ENCODE measurements around the gene NEU4.

NEU4 gene

GRCh38 chr2:241846406-241846805, 37.4 kb downstream of the NEU4 start:
- POLR2A ChIA-PET: no interaction called here
- TF ChIP-seq NFRKB (IDR thresholded peaks at IDR 0.05): no peak
- TF ChIP-seq BHLHE40 (IDR thresholded peaks at IDR 0.05; ENCODE audit: borderline replicate concordance): no peak
- TF ChIP-seq FOXA1 (IDR thresholded peaks at IDR 0.05): no peak
- TF ChIP-seq SUZ12 (IDR thresholded peaks at IDR 0.05): no peak
- no peak for TF ChIP-seq LEF1 (IDR thresholded peaks at IDR 0.05; ENCODE audit: borderline replicate concordance)
- no peak for TF ChIP-seq ARNT (IDR thresholded peaks at IDR 0.05)
- no peak for TF ChIP-seq SP1 (IDR thresholded peaks at IDR 0.05)
- TF ChIP-seq ZNF384 (IDR thresholded peaks at IDR 0.05): no peak
- CTCF ChIA-PET: no interaction called here
- no peak for DNase-seq (ENCODE audit: extremely low spot score)

DNA sequence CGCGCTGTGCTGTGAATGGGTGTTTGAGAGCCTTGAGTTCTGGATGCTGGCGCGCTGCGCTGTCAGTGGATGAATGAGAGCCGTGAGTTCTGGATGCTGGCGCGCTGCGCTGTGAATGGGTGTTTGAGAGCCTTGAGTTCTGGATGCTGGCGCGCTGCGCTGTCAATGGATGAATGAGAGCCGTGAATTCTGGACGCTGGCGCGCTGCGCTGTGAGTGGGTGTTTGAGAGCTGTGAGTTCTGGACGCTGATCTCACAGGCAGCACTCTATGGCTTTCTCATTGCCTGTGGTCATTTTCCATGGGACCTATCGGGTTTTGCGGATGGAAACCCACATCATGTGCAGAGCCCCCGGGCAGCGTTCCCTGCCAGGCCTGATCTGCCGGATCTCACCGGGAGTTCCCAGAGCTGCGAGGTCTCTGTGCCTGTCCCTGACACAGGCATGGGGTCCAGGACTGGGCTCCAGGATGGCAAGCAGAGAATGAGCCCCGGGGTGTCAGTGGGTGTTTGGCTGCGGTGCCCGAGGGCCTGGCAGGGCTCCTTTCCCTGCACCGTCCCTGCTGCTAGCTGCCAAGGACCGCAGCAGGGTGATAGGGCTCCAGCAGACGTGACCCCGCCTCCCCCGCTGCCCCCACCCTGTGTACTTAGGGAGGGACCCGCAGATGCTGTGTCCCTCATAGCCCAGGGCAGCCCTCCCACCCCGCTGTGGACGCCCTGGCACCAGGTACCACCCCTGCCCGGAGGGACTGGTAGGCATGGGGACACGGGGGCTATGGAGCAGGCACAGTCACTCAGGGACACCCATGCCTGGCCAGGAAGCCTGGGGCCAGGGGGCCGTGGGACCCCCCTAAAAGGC, 40.0 kb downstream of the NEU4 start:
- DNase-seq (ENCODE audit: extremely low spot score): no peak
- TF ChIP-seq ARNT (IDR thresholded peaks at IDR 0.05) (no peak), PKNOX1 (IDR thresholded peaks at IDR 0.05) (no peak), L3MBTL2 (conservative IDR thresholded peaks at IDR 0.05) (no peak), NFRKB (IDR thresholded peaks at IDR 0.05) (no peak), TARDBP (IDR thresholded peaks at IDR 0.05) (no peak), SP1 (IDR thresholded peaks at IDR 0.05) (no peak), FOXM1 (IDR thresholded peaks at IDR 0.05; ENCODE audit: borderline replicate concordance) (no peak), CTBP1 (IDR thresholded peaks at IDR 0.05; ENCODE audit: borderline replicate concordance) (no peak), HDGF (IDR thresholded peaks at IDR 0.05; ENCODE audit: borderline replicate concordance) (no peak), ELF4 (IDR thresholded peaks at IDR 0.05) (no peak), SUZ12 (IDR thresholded peaks at IDR 0.05) (no peak), BHLHE40 (IDR thresholded peaks at IDR 0.05; ENCODE audit: borderline replicate concordance) (no peak), LEF1 (IDR thresholded peaks at IDR 0.05; ENCODE audit: borderline replicate concordance) (no peak), ZNF384 (IDR thresholded peaks at IDR 0.05) (no peak)
- POLR2A ChIA-PET: no interaction called here
- CTCF ChIA-PET: no interaction called here

- no peak for TF ChIP-seq L3MBTL2 (conservative IDR thresholded peaks at IDR 0.05)
- TF ChIP-seq HDGF (IDR thresholded peaks at IDR 0.05; ENCODE audit: borderline replicate concordance): no peak
- no peak for TF ChIP-seq SUZ12 (IDR thresholded peaks at IDR 0.05)
- no peak for TF ChIP-seq TARDBP (IDR thresholded peaks at IDR 0.05)
- POLR2A ChIA-PET: no interaction called here
- no peak for DNase-seq (ENCODE audit: extremely low spot score)
- CTCF ChIA-PET: no interaction called here
Observed at GRCh38 chr2:241849616-241850543, 40.9 kb downstream of the NEU4 start.

DNA sequence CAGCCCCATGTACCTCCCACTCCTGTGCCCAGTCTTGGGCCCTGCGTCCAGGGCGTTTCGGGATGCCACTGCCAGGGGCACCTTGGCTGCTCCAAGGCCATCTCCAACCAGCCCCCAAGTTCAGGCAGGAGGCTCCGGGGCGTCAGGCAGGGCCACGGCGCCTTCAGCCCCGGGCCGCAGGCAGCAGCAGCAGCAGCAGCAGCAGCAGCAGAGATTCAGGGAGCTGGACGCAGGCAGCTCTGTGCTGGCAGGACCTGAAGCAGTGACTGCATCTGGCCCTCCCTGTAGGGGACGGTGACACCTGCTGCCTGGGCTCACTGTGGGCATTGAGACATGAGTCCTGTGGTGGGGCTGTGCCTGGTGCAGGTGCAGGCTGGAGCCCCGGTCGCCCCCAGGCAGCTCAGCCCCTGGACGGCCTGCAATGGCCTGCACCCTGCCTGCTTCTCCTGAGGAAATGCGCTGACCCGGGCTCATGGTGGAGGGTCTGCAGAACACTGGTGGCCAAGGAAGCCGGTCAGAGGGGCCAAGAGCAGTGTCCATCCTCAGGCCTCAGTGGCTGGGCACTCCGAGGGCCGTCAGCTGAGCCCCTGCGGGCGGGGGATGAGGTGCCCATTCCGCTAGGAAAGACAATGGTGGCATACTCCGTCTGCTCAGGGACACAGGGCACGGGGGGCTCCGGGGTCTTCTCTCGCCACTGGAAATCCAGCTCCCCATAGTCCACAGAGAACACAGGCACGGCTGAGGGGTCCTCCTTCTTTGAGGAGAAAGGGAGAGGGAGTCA, 41.7 kb downstream of the NEU4 start:
- no peak for DNase-seq (ENCODE audit: extremely low spot score)
- ChIA-PET CTCF (no interaction called here), POLR2A (no interaction called here)
- TF ChIP-seq PKNOX1 (IDR thresholded peaks at IDR 0.05): no peak
- TF ChIP-seq FOXK2 (IDR thresholded peaks at IDR 0.05): no peak
- no peak for TF ChIP-seq ZNF384 (IDR thresholded peaks at IDR 0.05)
- TF ChIP-seq FOXA1 (IDR thresholded peaks at IDR 0.05): no peak
- TF ChIP-seq L3MBTL2 (conservative IDR thresholded peaks at IDR 0.05): no peak
- no peak for TF ChIP-seq SP1 (IDR thresholded peaks at IDR 0.05)
- TF ChIP-seq SUZ12 (IDR thresholded peaks at IDR 0.05): no peak
- no peak for TF ChIP-seq NFRKB (IDR thresholded peaks at IDR 0.05)
- TF ChIP-seq TARDBP (IDR thresholded peaks at IDR 0.05): no peak
- no peak for TF ChIP-seq BHLHE40 (IDR thresholded peaks at IDR 0.05; ENCODE audit: borderline replicate concordance)
- TF ChIP-seq HDGF (IDR thresholded peaks at IDR 0.05; ENCODE audit: borderline replicate concordance): no peak
- no peak for TF ChIP-seq LEF1 (IDR thresholded peaks at IDR 0.05; ENCODE audit: borderline replicate concordance)
- no peak for TF ChIP-seq CTBP1 (IDR thresholded peaks at IDR 0.05; ENCODE audit: borderline replicate concordance)
- no peak for TF ChIP-seq FOXM1 (IDR thresholded peaks at IDR 0.05; ENCODE audit: borderline replicate concordance)
- no peak for TF ChIP-seq ELF4 (IDR thresholded peaks at IDR 0.05)
- TF ChIP-seq ARNT (IDR thresholded peaks at IDR 0.05): no peak

DNA sequence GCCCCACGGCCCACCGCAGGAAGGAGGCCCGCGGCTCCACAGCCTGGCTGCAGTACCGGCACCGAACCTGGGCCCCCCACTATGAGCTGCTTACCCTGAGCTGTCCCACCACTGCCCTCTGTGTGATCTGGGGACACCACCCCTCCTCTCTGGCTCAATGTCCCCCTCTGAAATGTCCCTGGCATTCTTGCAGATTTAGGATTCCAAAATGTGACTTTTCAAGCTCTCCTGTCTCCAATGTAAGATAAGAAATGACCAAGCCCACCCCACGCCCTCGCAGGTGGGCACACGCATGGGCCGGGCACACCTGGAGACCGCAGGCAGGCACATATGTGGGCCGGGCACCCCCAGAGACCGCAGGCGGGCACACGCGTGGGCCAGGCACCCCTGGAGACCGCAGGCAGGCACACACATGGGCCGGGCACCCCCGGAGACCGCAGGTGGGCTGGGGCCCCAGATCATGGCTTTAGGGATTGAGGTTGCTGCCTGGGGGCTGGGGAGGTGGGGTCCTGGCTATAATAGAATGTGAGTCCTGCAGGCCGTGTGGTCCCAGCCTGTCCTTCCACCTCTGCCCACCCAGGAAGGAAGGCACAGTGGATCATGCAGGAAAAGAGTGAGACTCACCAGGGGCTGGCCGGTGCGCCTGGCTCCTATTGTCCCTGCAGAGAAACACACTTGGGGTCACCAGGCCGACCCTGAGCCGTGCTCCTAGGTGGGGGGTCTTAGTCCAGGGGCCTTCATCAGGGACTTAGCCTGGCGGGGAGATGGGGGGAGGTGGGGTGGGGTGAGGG, 42.5 kb downstream of the NEU4 start:
- POLR2A ChIA-PET: no interaction called here

More for the DNA sequence above, 42.5 kb downstream of the NEU4 start:
- CTCF ChIA-PET: no interaction called here
- no peak for TF ChIP-seq ARNT (IDR thresholded peaks at IDR 0.05)
- no peak for TF ChIP-seq NFRKB (IDR thresholded peaks at IDR 0.05)
- TF ChIP-seq L3MBTL2 (conservative IDR thresholded peaks at IDR 0.05): no peak
- no peak for TF ChIP-seq HDGF (IDR thresholded peaks at IDR 0.05; ENCODE audit: borderline replicate concordance)
- no peak for TF ChIP-seq SP1 (IDR thresholded peaks at IDR 0.05)
- no peak for TF ChIP-seq PKNOX1 (IDR thresholded peaks at IDR 0.05)
- TF ChIP-seq LEF1 (IDR thresholded peaks at IDR 0.05; ENCODE audit: borderline replicate concordance): no peak
- TF ChIP-seq TARDBP (IDR thresholded peaks at IDR 0.05): no peak
- TF ChIP-seq BHLHE40 (IDR thresholded peaks at IDR 0.05; ENCODE audit: borderline replicate concordance): no peak
- no peak for TF ChIP-seq ZNF384 (IDR thresholded peaks at IDR 0.05)
- TF ChIP-seq FOXA1 (IDR thresholded peaks at IDR 0.05): no peak
- no peak for TF ChIP-seq SUZ12 (IDR thresholded peaks at IDR 0.05)
- no peak for TF ChIP-seq ELF4 (IDR thresholded peaks at IDR 0.05)
- TF ChIP-seq FOXM1 (IDR thresholded peaks at IDR 0.05; ENCODE audit: borderline replicate concordance): no peak
- TF ChIP-seq CTBP1 (IDR thresholded peaks at IDR 0.05; ENCODE audit: borderline replicate concordance): no peak
- TF ChIP-seq FOXK2 (IDR thresholded peaks at IDR 0.05): no peak
- no peak for DNase-seq (ENCODE audit: extremely low spot score)

Data from HEK293T (cell line).